Heart right ventricle (tissue), 16 donors: ENCODE results near the gene COG6. TPM values are rescaled to one million over a fixed set of nuclear protein-coding genes. Genes with fewer than 3 reads are reported as not detected.

Experiments
- ATAC-seq, 8 donors: fragments of 200-7000 bp; cut with Tn5 transposase; one replicate each; pipeline ENCODE4 v1.9.1; 2020; ENCODE audit warnings: mild to moderate bottlenecking in 8 of 8, moderate library complexity in 8 of 8, moderate number of reproducible peaks in 1 of 8
- DNase-seq, 2 donors: peaks; one replicate each; pipeline ENCODE4 v3.0.0-alpha.2; 2020
- H3K27ac ChIP-seq, 10 donors: fragments of 200-600 bp; sonication (generic) in 2 of 10; one replicate each; pipeline versions ENCODE4 v1.5.0 to v1.8.0; 2020 to 2022; ENCODE audit warnings: mild to moderate bottlenecking in 3 of 10
- H3K27me3 ChIP-seq, 7 donors: fragments of 200-600 bp; one replicate each; pipeline ENCODE4 v1.8.0; 2021 to 2022; ENCODE audit warnings: mild to moderate bottlenecking in 2 of 7
- H3K36me3 ChIP-seq, 9 donors: fragments of 200-600 bp; sonication (generic) in 1 of 9; one replicate each; pipeline versions ENCODE4 v1.5.0 to v1.8.0; 2020 to 2022; ENCODE audit warnings: mild to moderate bottlenecking in 2 of 9
- H3K4me1 ChIP-seq, 9 donors: fragments of 200-600 bp; sonication (generic) in 1 of 9; one replicate each; pipeline versions ENCODE4 v1.5.0 to v1.8.0; 2020 to 2022; ENCODE audit warnings: mild to moderate bottlenecking in 4 of 9
- H3K4me3 ChIP-seq, 10 donors: fragments of 200-600 bp; sonication (generic) in 2 of 10; one replicate each; pipeline versions ENCODE4 v1.5.0 to v1.8.0; 2020 to 2022; ENCODE audit warnings: mild to moderate bottlenecking in 7 of 10, moderate library complexity in 2 of 10
- H3K9me3 ChIP-seq, 11 donors: fragments of 200-600 bp in 10 of 11; sonication (generic) in 2 of 11; one replicate each; pipeline versions ENCODE4 v1.5.0 to v1.8.0; 2013 to 2022; ENCODE audit warnings: mild to moderate bottlenecking in 2 of 11, control low read depth in 1 of 11, moderate library complexity in 1 of 11
- CTCF ChIP-seq, 9 donors: fragments of 200-600 bp; sonication (generic) in 2 of 9; IDR thresholded peaks; one replicate each; pipeline versions ENCODE4 v1.5.0 to v1.8.0; 2021 to 2022; ENCODE audit warnings: antibody characterized with exemption in 9 of 9, mild to moderate bottlenecking in 5 of 9, moderate library complexity in 1 of 9
- WGBS, 2 donors: extraction: QIAGEN DNeasy Blood & Tissue Kit; methylation state at CpG; one replicate each; pipeline ENCODE4 v1.1.7; 2013; ENCODE audit warnings: inconsistent platforms in 1 of 2; 5-methylcytosine and 5-hydroxymethylcytosine counted together
- intact Hi-C, 10 donors: fragments of 100-400 bp; cut with DNase I; formaldehyde crosslinking; loops; one replicate each; pipeline versions ENCODE4 v1.11.1 to v1.14.2; 2022
- polyA plus RNA-seq, 2 donors: library from polyadenylated mRNA; stranded (reverse); fragments of 200-250 nt; gene quantifications; one replicate each; pipeline ENCODE4 v1.2.3, GENCODE V29; 2013
- total RNA-seq, 10 donors: library from RNA; stranded (reverse); fragmentation: NEBNext Ultra II Directional in 3 of 10; extraction: Animal tissue kit (Norgen Biotek cat#: 25700) in 3 of 10; gene quantifications; one replicate each; pipeline versions ENCODE4 v1.2.1 to v1.2.4, GENCODE V29; 2021 to 2023
- donor health status: Arrhythmogenic right ventricular cardiomyopathy.
- donor health status: ischemic (EF 13 %, LVEDD 7.1; RV severe dilation, severe dysfunction).
- donor health status: healthy with polysubstance abuse.
- donor health status: DM: no; HTN: yes; CAD: no.
- donor health status: DM: no; HTN: no; CAD: no.
- donor health status: ischemic (EF 25% LVEDD 6.9; RV normal size, moderate dysfunction).
- donor health status: ischemic (EF 25% LVEDD 5.7; RV mildly dilated, moderate dysfunction).
- donor health status: healthy.
- donor health status: DM: yes; HTN: yes; CAD: no.
- donor health status: Ischemic cardiomyopathy.
- donor health status: ischemic (EF 35%, LVEDD 5.7; RV mildly dilated, moderate dysfunction).
- donor health status: nonischemic (EF 11% LVEDD 7.7; RV severe dilation, severe dysfunction).
- donor health status: DM: yes; HTN: yes; CAD: no.
- donor health status: PGD.
- donor health status: ischemic (EF 29% LVEDD 5.4; RV normal size, mild dysfunction).
- donor health status: nonischemic (EF 23%, LVEDD 6.1; RV moderate dilation, normal function).

Gene COG6
- total and polyA plus RNA-seq, 12 donors, result 7.0 to 48.3 (median 29.8) TPM

- peak; percentile 54 to 93 (median 84) for ATAC-seq
Measured at GRCh38 chr13:39765801-39766463, 110.5 kb downstream of the COG6 start.

GRCh38 chr13:39766464-39767158 lies 111.1 kb downstream of the COG6 start:
- peak overlapping the region in 1 of 10 donors; percentile 21 for H3K27ac ChIP-seq
- intact Hi-C loops, result loop anchor here in 1 of 10 donors (5.0 kb wide), 1 partner anchor 301 kb away; no protein-coding TSS in a partner anchor
- no peaks in the 10 kb centered on the region for H3K27me3 ChIP-seq
- no peak for TF ChIP-seq CTCF (IDR thresholded peaks at IDR 0.05)
- H3K4me1 ChIP-seq, result peaks cover 0 to 25% (median 9%) of the 10 kb centered on the region in 9 donors
- DNase-seq (no peak), ATAC-seq (peak in 7 of 8 donors; percentile 11 to 61 (median 56))
- peaks cover 0 to 11% (median 0%) of the 10 kb centered on the region in 11 donors for H3K9me3 ChIP-seq
- 80 to 91% methylated on average over 2 of the region's 2 CpGs for WGBS, 2 donors
- H3K36me3 ChIP-seq, result no peaks in the 10 kb centered on the region
- no peak overlapping the region for H3K4me3 ChIP-seq

More at GRCh38 chr13:39765801-39766463, 110.5 kb downstream of the COG6 start:
- H3K4me1 ChIP-seq, result peaks cover 0 to 25% (median 9%) of the 10 kb centered on the region in 9 donors
- H3K27me3 ChIP-seq, result no peaks in the 10 kb centered on the region
- intact Hi-C loops, result loop anchor here in 1 of 10 donors (5.0 kb wide), 1 partner anchor 301 kb away; no protein-coding TSS in a partner anchor
- H3K27ac ChIP-seq, result peak overlapping the region in 1 of 10 donors; percentile 21
- H3K9me3 ChIP-seq, result peaks cover 0 to 11% (median 0%) of the 10 kb centered on the region in 11 donors
- WGBS, 2 donors, result 30 to 45% methylated on average over 2 of the region's 2 CpGs
- TF ChIP-seq CTCF (IDR thresholded peaks at IDR 0.05), result peak in 7 of 9 donors; percentile 29 to 52 (median 46)
- no peak overlapping the region for H3K4me3 ChIP-seq
- peak; percentile 26 to 34 for DNase-seq
- H3K36me3 ChIP-seq, result no peaks in the 10 kb centered on the region

- no peak for DNase-seq
- Histone ChIP-seq H3K4me3 (no peak overlapping the region), H3K27ac (no peak overlapping the region), H3K36me3 (no peaks in the 10 kb centered on the region), H3K27me3 (no peaks in the 10 kb centered on the region), H3K4me1 (peaks cover 0 to 25% (median 9%) of the 10 kb centered on the region in 9 donors), H3K9me3 (peaks cover 0 to 6% (median 0%) of the 10 kb centered on the region in 11 donors)
- no peak for TF ChIP-seq CTCF (IDR thresholded peaks at IDR 0.05)
- intact Hi-C loops, result loop anchor here in 1 of 10 donors (5.0 kb wide), 1 partner anchor 299 kb away; no protein-coding TSS in a partner anchor
- 71 to 77% methylated on average over 3 of the region's 3 CpGs for WGBS, 2 donors
- no peak for ATAC-seq
Measured at GRCh38 chr13:39767791-39768517, 112.5 kb downstream of the COG6 start.

GRCh38 chr13:39768962-39769361 lies 113.5 kb downstream of the COG6 start:
- Histone ChIP-seq H3K27me3 (no peaks in the 10 kb centered on the region), H3K27ac (no peak overlapping the region), H3K4me3 (no peak overlapping the region), H3K4me1 (peaks cover 0 to 25% (median 9%) of the 10 kb centered on the region in 9 donors), H3K9me3 (peaks cover 0 to 2% (median 0%) of the 10 kb centered on the region in 11 donors), H3K36me3 (no peaks in the 10 kb centered on the region)
- no peak for TF ChIP-seq CTCF (IDR thresholded peaks at IDR 0.05)
- ATAC-seq (no peak), DNase-seq (no peak)
- intact Hi-C loops, result loop anchor here in 1 of 10 donors (5.0 kb wide), 1 partner anchor 298 kb away; no protein-coding TSS in a partner anchor
